ENCODE measurements around the gene SLC26A2.

SLC26A2 gene

DNA sequence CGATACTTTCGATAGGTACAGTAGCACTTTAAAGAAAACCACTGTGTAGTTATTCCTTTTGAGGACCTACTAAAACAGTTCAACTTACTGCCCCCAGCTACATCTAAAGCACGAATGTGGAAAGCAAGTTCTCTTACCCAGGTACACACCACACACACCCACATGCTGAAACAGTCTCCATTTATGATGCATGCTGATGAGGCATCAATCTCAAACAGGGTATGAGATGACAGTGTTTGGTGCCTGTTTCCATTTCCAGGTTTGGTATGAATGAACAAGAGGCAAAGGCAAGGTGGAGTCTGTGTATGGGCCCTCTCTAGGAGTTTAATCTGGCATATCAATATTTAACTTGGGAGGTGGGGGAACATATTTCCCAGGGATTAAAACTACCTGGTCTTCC lies 53.9 kb downstream of the SLC26A2 start:
- no peak overlapping the region for H3K4me3 ChIP-seq (ENCODE audit: low read depth, low read length)
- DNase-seq (ENCODE audit: low read depth) = no peak
- TF ChIP-seq, protein P1, sequence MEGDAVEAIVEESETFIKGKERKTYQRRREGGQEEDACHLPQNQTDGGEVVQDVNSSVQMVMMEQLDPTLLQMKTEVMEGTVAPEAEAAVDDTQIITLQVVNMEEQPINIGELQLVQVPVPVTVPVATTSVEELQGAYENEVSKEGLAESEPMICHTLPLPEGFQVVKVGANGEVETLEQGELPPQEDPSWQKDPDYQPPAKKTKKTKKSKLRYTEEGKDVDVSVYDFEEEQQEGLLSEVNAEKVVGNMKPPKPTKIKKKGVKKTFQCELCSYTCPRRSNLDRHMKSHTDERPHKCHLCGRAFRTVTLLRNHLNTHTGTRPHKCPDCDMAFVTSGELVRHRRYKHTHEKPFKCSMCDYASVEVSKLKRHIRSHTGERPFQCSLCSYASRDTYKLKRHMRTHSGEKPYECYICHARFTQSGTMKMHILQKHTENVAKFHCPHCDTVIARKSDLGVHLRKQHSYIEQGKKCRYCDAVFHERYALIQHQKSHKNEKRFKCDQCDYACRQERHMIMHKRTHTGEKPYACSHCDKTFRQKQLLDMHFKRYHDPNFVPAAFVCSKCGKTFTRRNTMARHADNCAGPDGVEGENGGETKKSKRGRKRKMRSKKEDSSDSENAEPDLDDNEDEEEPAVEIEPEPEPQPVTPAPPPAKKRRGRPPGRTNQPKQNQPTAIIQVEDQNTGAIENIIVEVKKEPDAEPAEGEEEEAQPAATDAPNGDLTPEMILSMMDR (IDR thresholded peaks at IDR 0.05; ENCODE audit: control insufficient read depth, extremely low read depth, insufficient read depth) = no peak

DNA sequence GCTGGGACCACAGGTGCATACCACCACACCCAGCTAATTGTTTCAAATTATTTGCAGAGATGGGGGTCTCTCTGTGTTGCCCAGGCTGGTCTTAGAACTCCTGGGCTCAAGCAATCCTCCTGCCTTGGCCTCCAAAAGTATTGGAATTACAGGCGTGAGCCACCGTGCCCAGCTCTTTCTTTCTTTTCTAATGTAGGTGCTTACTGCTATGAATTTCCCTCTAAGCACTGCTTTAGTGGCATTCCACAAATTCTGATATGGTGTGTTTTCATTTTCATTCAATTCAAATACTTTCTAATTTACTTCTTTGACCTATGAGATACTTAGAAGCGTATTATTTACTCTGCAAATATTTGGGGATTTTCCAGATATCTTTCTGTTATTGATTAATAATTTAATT lies 54.9 kb downstream of the SLC26A2 start:
- TF ChIP-seq, protein P1 (IDR thresholded peaks at IDR 0.05; ENCODE audit: control insufficient read depth, extremely low read depth, insufficient read depth) = no peak
- no peak for DNase-seq (ENCODE audit: low read depth)
- no peak overlapping the region for H3K4me3 ChIP-seq (ENCODE audit: low read depth, low read length)

DNA sequence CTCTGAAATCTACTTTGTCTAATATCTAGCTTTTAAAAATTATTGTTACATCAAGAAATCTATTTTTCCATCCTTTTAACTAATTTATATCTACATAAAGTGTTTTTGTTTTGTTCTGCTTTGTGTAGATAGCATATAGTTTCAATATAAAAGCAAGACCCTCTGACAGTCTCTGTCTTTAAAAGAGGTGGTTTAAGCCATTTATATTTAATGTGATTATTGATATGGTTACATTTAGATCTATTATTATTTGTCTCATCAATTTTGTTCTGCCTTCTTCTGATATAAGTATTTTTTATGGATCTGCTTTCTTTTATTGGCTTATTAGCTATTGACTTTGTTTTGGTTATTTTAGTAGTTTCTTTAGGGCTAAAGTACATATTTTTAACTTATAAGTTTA lies 56.0 kb downstream of the SLC26A2 start:
- TF ChIP-seq, protein P1 (IDR thresholded peaks at IDR 0.05; ENCODE audit: control insufficient read depth, extremely low read depth, insufficient read depth) = no peak
- no peak for DNase-seq (ENCODE audit: low read depth)
- no peak overlapping the region for H3K4me3 ChIP-seq (ENCODE audit: low read depth, low read length)

DNA sequence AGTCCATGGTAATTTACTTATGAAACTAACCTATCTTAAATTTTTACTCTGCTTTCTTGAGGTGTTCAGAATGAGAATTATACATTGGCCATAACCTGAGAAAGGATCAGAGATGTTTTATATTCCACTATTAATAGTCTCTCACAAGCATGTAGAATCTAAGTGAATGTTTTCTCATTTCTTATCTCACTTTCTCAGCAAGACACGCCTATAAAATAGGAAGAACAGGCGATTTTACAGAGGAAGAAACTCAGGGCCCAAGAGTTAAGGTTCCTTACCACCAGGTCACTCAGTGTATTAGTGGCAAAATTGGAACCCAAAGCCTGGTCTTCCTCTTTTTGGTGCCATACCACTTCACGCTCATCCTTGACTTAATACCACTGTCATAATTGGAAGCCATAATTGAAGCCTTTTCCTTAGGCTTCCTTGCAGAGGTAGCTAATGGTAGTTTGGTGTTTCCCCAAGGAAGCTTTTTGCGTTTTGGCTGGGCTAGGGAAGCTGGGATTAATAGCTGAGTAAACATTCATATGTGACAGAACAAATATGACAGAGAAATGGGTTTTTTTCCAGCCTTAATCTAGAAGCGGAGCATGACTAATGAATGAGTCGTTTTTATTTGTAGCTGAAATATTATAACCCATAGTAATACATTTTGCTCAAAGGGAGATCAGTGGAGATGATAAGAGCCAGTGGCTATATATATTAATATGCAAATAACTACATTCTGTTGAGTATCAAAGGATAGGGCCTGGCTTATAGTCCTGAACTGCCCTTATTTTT lies 56.9 kb downstream of the SLC26A2 start:
- no peak for DNase-seq (ENCODE audit: low read depth)
- TF ChIP-seq, protein P1 (IDR thresholded peaks at IDR 0.05; ENCODE audit: control insufficient read depth, extremely low read depth, insufficient read depth) = no peak
- H3K4me3 ChIP-seq (ENCODE audit: low read depth, low read length) = no peak overlapping the region

DNA sequence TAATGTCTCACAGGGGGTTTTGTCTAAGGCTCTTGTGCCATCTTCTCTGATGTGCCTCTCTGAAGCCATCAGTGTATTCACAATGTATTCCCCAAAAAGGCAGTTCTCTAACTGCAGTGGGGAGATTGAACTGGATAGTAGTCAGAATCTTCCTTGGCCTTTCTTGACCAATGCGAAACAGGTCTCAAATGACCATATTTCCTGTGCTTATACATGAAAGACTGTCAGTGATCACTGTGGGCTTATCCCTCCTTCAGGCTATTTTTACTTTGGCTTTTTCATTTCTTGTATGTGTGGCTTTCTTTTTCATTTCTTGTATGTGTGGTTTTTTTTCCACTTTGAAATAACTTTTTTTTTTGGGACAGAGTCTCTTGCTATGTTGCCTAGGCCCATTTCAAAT lies 59.7 kb downstream of the SLC26A2 start:
- H3K4me3 ChIP-seq (ENCODE audit: low read depth, low read length) = no peak overlapping the region
- TF ChIP-seq, protein P1 (IDR thresholded peaks at IDR 0.05; ENCODE audit: control insufficient read depth, extremely low read depth, insufficient read depth) = no peak
- DNase-seq (ENCODE audit: low read depth) = no peak

DNA sequence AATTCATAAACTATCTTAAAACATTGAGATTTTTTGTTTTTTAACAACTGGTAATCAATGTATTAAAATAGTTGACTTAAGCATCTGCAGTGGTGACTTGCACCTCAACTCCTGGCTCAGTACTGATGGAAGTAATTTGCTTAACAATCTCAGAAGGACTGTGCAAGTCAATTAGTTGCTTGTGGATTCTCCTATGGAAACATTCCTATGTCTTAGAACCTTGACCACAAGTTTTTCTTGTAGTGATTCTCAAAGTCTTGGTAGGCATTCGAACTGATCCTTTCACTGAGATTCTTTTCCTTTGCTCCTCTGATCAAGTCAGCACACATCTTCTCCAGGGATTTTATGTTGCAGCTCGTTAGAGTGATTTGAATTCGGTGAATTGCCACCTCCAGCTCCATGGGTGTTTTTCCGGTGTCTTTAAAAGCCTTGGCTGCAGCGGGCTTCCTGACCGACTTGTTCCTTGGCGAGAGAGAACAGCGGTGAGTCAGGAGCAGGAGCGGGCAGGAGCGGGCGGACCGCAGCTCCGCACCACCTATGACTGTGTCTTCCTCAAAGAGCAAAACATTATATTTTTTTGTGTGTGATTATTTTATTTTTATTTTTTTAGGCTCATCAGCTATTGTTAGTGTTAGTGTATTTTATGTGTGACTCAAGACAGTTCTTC lies 61.1 kb downstream of the SLC26A2 start:
- H3K4me3 ChIP-seq (ENCODE audit: low read depth, low read length) = no peak overlapping the region
- TF ChIP-seq, protein P1 (IDR thresholded peaks at IDR 0.05; ENCODE audit: control insufficient read depth, extremely low read depth, insufficient read depth) = no peak
- DNase-seq (ENCODE audit: low read depth) = no peak
